ENCODE data around the gene FAM174B.

GRCh38 chr15:92696096-92696495 is 40.5 kb upstream of the FAM174B start:
- TF ChIP-seq EZH2 (IDR thresholded peaks at IDR 0.05; ENCODE audit: borderline replicate concordance, low read depth, low read length, severe bottlenecking) (no peak), CTCF (IDR thresholded peaks at IDR 0.05; ENCODE audit: borderline replicate concordance, extremely low read depth, low read length, poor library complexity, severe bottlenecking) (no peak)

Measured in DND-41 (cell line).